SK-N-SH treated with all-trans-retinoic acid at 6 μM for 48 hours (cell line): ENCODE data around the gene GPR156.

Experiments
- ATAC-seq: fragments of 200-7000 bp; cut with Tn5 transposase; 3 replicates; pipeline ENCODE4 v1.9.1; 2020; ENCODE audit warnings: mild to moderate bottlenecking, moderate library complexity
- ARNTL ChIP-seq: fragments of 450-650 bp; formaldehyde crosslinking; IDR thresholded peaks from 2 replicates; pipeline ENCODE4 v1.5.0; 2020; ENCODE audit warnings: low read depth, mild to moderate bottlenecking, moderate library complexity, borderline replicate concordance
- BACH2 ChIP-seq: fragments of 250-450 bp; sonication (Bioruptor Pico); IDR thresholded peaks from 2 replicates; pipeline ENCODE4 v1.9.0; 2021; ENCODE audit warnings: mild to moderate bottlenecking, borderline replicate concordance
- CSDC2 ChIP-seq: fragments of 250-450 bp; sonication (Bioruptor Pico); IDR thresholded peaks from 2 replicates; pipeline ENCODE4 v1.5.0; 2020; ENCODE audit warnings: mild to moderate bottlenecking, moderate library complexity
- CSRNP3 ChIP-seq: fragments of 250-450 bp; sonication (Bioruptor Pico); IDR thresholded peaks from 2 replicates; pipeline ENCODE4 v1.5.1; 2021; ENCODE audit warnings: mild to moderate bottlenecking, moderate library complexity
- ESRRG ChIP-seq: fragments of 250-450 bp; sonication (Bioruptor Pico); IDR thresholded peaks from 2 replicates; pipeline ENCODE4 v1.6.1; 2021; ENCODE audit warnings: mild to moderate bottlenecking
- GLIS3 ChIP-seq: fragments of 250-450 bp; sonication (Bioruptor Pico); IDR thresholded peaks from 2 replicates; pipeline ENCODE4 v1.5.0; 2020; ENCODE audit warnings: mild to moderate bottlenecking, moderate library complexity
- ISL1 ChIP-seq: fragments of 250-450 bp; sonication (Bioruptor Pico); IDR thresholded peaks from 2 replicates; pipeline ENCODE4 v2.1.2; 2022; ENCODE audit warnings: mild to moderate bottlenecking, moderate library complexity
- OSR1 ChIP-seq: fragments of 250-450 bp; sonication (Bioruptor Pico); IDR thresholded peaks from 2 replicates; pipeline ENCODE4 v1.8.0; 2022; ENCODE audit warnings: moderate library complexity, mild to moderate bottlenecking, inconsistent platforms
- PATZ1 ChIP-seq: fragments of 250-450 bp; sonication (Bioruptor Pico); IDR thresholded peaks from 2 replicates; pipeline ENCODE4 v1.8.0; 2020; ENCODE audit warnings: mild to moderate bottlenecking, moderate library complexity, borderline replicate concordance
- POU6F1 ChIP-seq: fragments of 250-450 bp; sonication (Bioruptor Pico); IDR thresholded peaks from 2 replicates; pipeline ENCODE4 v1.8.0; 2021; ENCODE audit warnings: low read depth, mild to moderate bottlenecking, moderate library complexity, borderline replicate concordance
- PPARA ChIP-seq: fragments of 250-450 bp; sonication (Bioruptor Pico); IDR thresholded peaks from 2 replicates; pipeline ENCODE4 v1.5.0; 2020; ENCODE audit warnings: mild to moderate bottlenecking, borderline replicate concordance
- RARB ChIP-seq: fragments of 250-450 bp; sonication (Bioruptor Pico); IDR thresholded peaks from 2 replicates; pipeline ENCODE4 v1.8.0; 2021; ENCODE audit warnings: mild to moderate bottlenecking, moderate library complexity
- SNAI2 ChIP-seq: fragments of 250-450 bp; sonication (Bioruptor Pico); IDR thresholded peaks from 2 replicates; pipeline ENCODE4 v1.5.0; 2020; ENCODE audit warnings: mild to moderate bottlenecking, moderate library complexity
- TCF4 ChIP-seq: fragments of 250-450 bp; sonication (Bioruptor Pico); IDR thresholded peaks from 2 replicates; pipeline ENCODE4 v1.8.0; 2021; ENCODE audit warnings: mild to moderate bottlenecking, moderate library complexity, borderline replicate concordance
- TOX ChIP-seq: fragments of 250-450 bp; sonication (Bioruptor Pico); IDR thresholded peaks from 2 replicates; pipeline ENCODE4 v1.8.0; 2021; ENCODE audit warnings: mild to moderate bottlenecking, moderate library complexity, borderline replicate concordance
- TSHZ2 ChIP-seq: fragments of 250-450 bp; sonication (Bioruptor Pico); IDR thresholded peaks from 2 replicates; pipeline ENCODE4 v1.5.0; 2020; ENCODE audit warnings: mild to moderate bottlenecking, moderate library complexity
- ZC3H10 ChIP-seq: fragments of 250-450 bp; sonication (Bioruptor Pico); IDR thresholded peaks from 2 replicates; pipeline ENCODE4 v1.5.1; 2021; ENCODE audit warnings: mild to moderate bottlenecking, moderate library complexity
- ZFP3 ChIP-seq: fragments of 250-450 bp; sonication (Bioruptor Pico); IDR thresholded peaks from 2 replicates; pipeline ENCODE4 v1.5.0; 2020; ENCODE audit warnings: mild to moderate bottlenecking, moderate library complexity
- ZNF565 ChIP-seq: fragments of 450-650 bp; formaldehyde crosslinking; conservative IDR thresholded peaks from 2 replicates; pipeline ENCODE4 v1.5.0; 2020; ENCODE audit warnings: low read depth, mild to moderate bottlenecking, moderate library complexity
- ZNF70 ChIP-seq: fragments of 450-650 bp; formaldehyde crosslinking; IDR thresholded peaks from 2 replicates; pipeline ENCODE4 v1.5.0; 2020; ENCODE audit warnings: mild to moderate bottlenecking, moderate library complexity
- ZNF8 ChIP-seq: fragments of 450-650 bp; formaldehyde crosslinking; IDR thresholded peaks from 2 replicates; pipeline ENCODE4 v1.5.0; 2020; ENCODE audit warnings: mild to moderate bottlenecking, moderate library complexity

The GPR156 gene

GRCh38 chr3:120129718-120130513 is 155.1 kb downstream of the GPR156 start:
- peak; percentile 80 for ATAC-seq
- TF ChIP-seq ZNF70 (CRISPR knock-in tag): no peak
- TF ChIP-seq ZNF565: no peak
- no peak for TF ChIP-seq ZFP3
- TF ChIP-seq ZC3H10: no peak
- TF ChIP-seq RARB: no peak
- no peak for TF ChIP-seq CSDC2
- no peak for TF ChIP-seq ZNF8 (CRISPR knock-in tag)
- TF ChIP-seq PATZ1 (CRISPR knock-in tag): no peak
- TF ChIP-seq TSHZ2 (CRISPR knock-in tag): no peak
- no peak for TF ChIP-seq PPARA (CRISPR knock-in tag)
- TF ChIP-seq SNAI2 (CRISPR knock-in tag): no peak
- no peak for TF ChIP-seq TCF4 (CRISPR knock-in tag)
- TF ChIP-seq TOX: no peak
- no peak for TF ChIP-seq ISL1 (CRISPR knock-in tag)
- no peak for TF ChIP-seq ARNTL (CRISPR knock-in tag)
- TF ChIP-seq BACH2 (CRISPR knock-in tag): no peak
- no peak for TF ChIP-seq ESRRG (CRISPR knock-in tag)
- no peak for TF ChIP-seq OSR1 (CRISPR knock-in tag)
- TF ChIP-seq POU6F1: no peak
- TF ChIP-seq, all 23 proteins: peak for 0

- TF ChIP-seq OSR1 (CRISPR knock-in tag) (no peak), TSHZ2 (CRISPR knock-in tag) (no peak), PPARA (CRISPR knock-in tag) (no peak), CSRNP3 (CRISPR knock-in tag) (no peak), CSDC2 (no peak), ARNTL (CRISPR knock-in tag) (no peak), PATZ1 (CRISPR knock-in tag) (no peak), TCF4 (CRISPR knock-in tag) (no peak), ZNF565 (no peak), ZNF8 (CRISPR knock-in tag) (no peak), GLIS3 (no peak), ZC3H10 (no peak), ZFP3 (no peak), POU6F1 (no peak), SNAI2 (CRISPR knock-in tag) (no peak), BACH2 (CRISPR knock-in tag) (no peak), ESRRG (CRISPR knock-in tag) (no peak), TOX (no peak), ZNF70 (CRISPR knock-in tag) (no peak), ISL1 (CRISPR knock-in tag) (no peak)
- TF ChIP-seq, all 23 proteins: peak for 0
- no peak for ATAC-seq
Measured at GRCh38 chr3:120129051-120129450, 156.0 kb downstream of the GPR156 start.
